IMR-90 (cell line): Measurements from ENCODE around the gene RAC2. TPM values are rescaled to one million over a fixed set of nuclear protein-coding genes. Genes with fewer than 3 reads are reported as not detected.

Experiments used
- ATAC-seq: fragments of 200-7000 bp; cut with Tn5 transposase; 2 replicates; pipeline ENCODE4 v1.9.1; 2020; ENCODE audit warnings: low read depth, mild to moderate bottlenecking, moderate library complexity
- BruUV-seq: library from RNA; stranded (reverse); fragments of 400-500 nt; replicated peaks from 2 replicates; lab custom pipeline; 2021; lab: Mats Ljungman, UMichigan
- CTCF ChIA-PET: fragments of 300-600 bp; formaldehyde crosslinking; extraction: SDS; loops from one replicate; lab custom pipeline; 2021; ENCODE audit warnings: antibody characterized with exemption; lab: Yijun Ruan, JAX
- POLR2A ChIA-PET: fragments of 300-600 bp; sonication (Branson Sonifier 250); formaldehyde crosslinking; loops from one replicate; lab custom pipeline; 2022; ENCODE audit warnings: antibody characterized with exemption; ENCODE audit not compliant: unreplicated experiment; lab: Charles Lee
- DNase-seq: peaks from one replicate; pipeline ENCODE4 v3.0.0; 2013
- H2AFZ ChIP-seq: replicated peaks from 2 replicates; pipeline ENCODE3; 2013; ENCODE audit warnings: low read length, mild to moderate bottlenecking; ENCODE audit not compliant: poor library complexity
- H2AK5ac ChIP-seq: 2 replicates; pipeline ENCODE4 v1.6.1; 2013; ENCODE audit warnings: low read depth, low read length, inconsistent platforms
- H2AK9ac ChIP-seq: replicated peaks from 2 replicates; pipeline ENCODE3; 2013; ENCODE audit warnings: mild to moderate bottlenecking, low read depth, low read length, moderate library complexity; ENCODE audit not compliant: poor library complexity
- H2BK120ac ChIP-seq: 2 replicates; pipeline ENCODE4 v1.6.1; 2013; ENCODE audit warnings: low read depth, low read length, inconsistent platforms
- H2BK15ac ChIP-seq: 3 replicates; pipeline ENCODE4 v1.6.1; 2013; ENCODE audit warnings: low read depth, low read length, inconsistent platforms
- H2BK20ac ChIP-seq: 2 replicates; pipeline ENCODE4 v1.6.1; 2013; ENCODE audit warnings: low read depth, mild to moderate bottlenecking, inconsistent platforms, low read length, moderate library complexity
- H2BK5ac ChIP-seq: 2 replicates; pipeline ENCODE4 v1.6.1; 2013; ENCODE audit warnings: mild to moderate bottlenecking, low read depth, low read length, inconsistent platforms; ENCODE audit not compliant: poor library complexity, severe bottlenecking
- H3K14ac ChIP-seq: replicated peaks from 2 replicates; pipeline ENCODE4 v1.6.1; 2013; ENCODE audit warnings: low read depth, low read length, inconsistent platforms
- H3K18ac ChIP-seq: 2 replicates; pipeline ENCODE4 v1.6.1; 2013; ENCODE audit warnings: low read depth, low read length, control low read depth
- H3K23ac ChIP-seq: 2 replicates; pipeline ENCODE4 v1.6.1; 2013; ENCODE audit warnings: low read depth, low read length, inconsistent platforms
- H3K27ac ChIP-seq: 2 replicates; pipeline ENCODE4 v1.5.1; 2013; ENCODE audit warnings: mild to moderate bottlenecking, control low read depth, low read length; ENCODE audit not compliant: insufficient read depth
- H3K27me3 ChIP-seq: 2 replicates; pipeline ENCODE4 v1.6.1; 2013; ENCODE audit warnings: low read length; ENCODE audit not compliant: control insufficient read depth, insufficient read depth
- H3K36me3 ChIP-seq: 2 replicates; pipeline ENCODE4 v1.6.1; 2013; ENCODE audit warnings: low read length, mixed read lengths; ENCODE audit not compliant: control insufficient read depth, insufficient read depth
- H3K4ac ChIP-seq: 2 replicates; pipeline ENCODE4 v1.6.1; 2013; ENCODE audit warnings: low read depth, low read length, inconsistent platforms
- H3K4me1 ChIP-seq: 2 replicates; pipeline ENCODE4 v1.6.1; 2013; ENCODE audit warnings: low read length, mixed read lengths; ENCODE audit not compliant: control insufficient read depth, insufficient read depth
- H3K4me2 ChIP-seq: 2 replicates; pipeline ENCODE4 v1.6.1; 2013; ENCODE audit warnings: low read depth, mild to moderate bottlenecking, control low read depth, low read length, moderate library complexity
- H3K4me3 ChIP-seq: 2 replicates; pipeline ENCODE4 v1.5.1; 2013; ENCODE audit warnings: low read depth, mild to moderate bottlenecking, control low read depth, low read length, moderate library complexity; ENCODE audit not compliant: insufficient read depth
- H3K56ac ChIP-seq: 2 replicates; pipeline ENCODE4 v1.6.1; 2013; ENCODE audit warnings: low read length, inconsistent platforms; ENCODE audit not compliant: insufficient read depth; ENCODE audit errors: extremely low read depth
- H3K79me1 ChIP-seq, 2 experiments: 2 replicates each; pipeline ENCODE4 v1.6.1; 2013; ENCODE audit warnings: low read length in 2 of 2, inconsistent platforms in 1 of 2, low read depth in 1 of 2
- H3K9ac ChIP-seq: 2 replicates; pipeline ENCODE4 v1.6.1; 2013; ENCODE audit warnings: low read depth, low read length, control low read depth
- H3K9me1 ChIP-seq: 2 replicates; pipeline ENCODE4 v1.6.1; 2013; ENCODE audit warnings: low read length, inconsistent platforms; ENCODE audit not compliant: insufficient read depth
- H3K9me3 ChIP-seq: 2 replicates; pipeline ENCODE4 v1.6.1; 2013; ENCODE audit warnings: low read length; ENCODE audit not compliant: control insufficient read depth, insufficient read depth
- H4K20me1 ChIP-seq: 2 replicates; pipeline ENCODE4 v1.6.1; 2013; ENCODE audit warnings: low read length, inconsistent platforms; ENCODE audit not compliant: insufficient read depth
- H4K5ac ChIP-seq: 2 replicates; pipeline ENCODE4 v1.6.1; 2013; ENCODE audit warnings: mild to moderate bottlenecking, low read depth, low read length, control low read depth
- H4K8ac ChIP-seq, 2 experiments: 2 replicates each; pipeline ENCODE4 v1.6.1; 2013; ENCODE audit warnings: low read depth in 2 of 2, low read length in 2 of 2, control low read depth in 1 of 2, inconsistent platforms in 1 of 2
- H4K91ac ChIP-seq: 2 replicates; pipeline ENCODE4 v1.6.1; 2013; ENCODE audit warnings: low read depth, low read length, inconsistent platforms; ENCODE audit not compliant: insufficient read depth
- CEBPB ChIP-seq: IDR thresholded peaks from 2 replicates; pipeline ENCODE4 v1.6.1; 2012; ENCODE audit warnings: low read depth, low read length, improper control_type of control experiment
- CHD1 ChIP-seq: IDR thresholded peaks from 2 replicates; pipeline ENCODE4 v1.6.1; 2012; ENCODE audit warnings: low read depth, low read length, improper control_type of control experiment
- ELK1 ChIP-seq: fragments of 150-350 bp; IDR thresholded peaks from 2 replicates; pipeline ENCODE4 v1.6.1; 2016; ENCODE audit warnings: low read depth, mild to moderate bottlenecking, low read length, moderate library complexity, borderline replicate concordance
- MAFK ChIP-seq: IDR thresholded peaks from 2 replicates; pipeline ENCODE4 v1.6.1; 2012; ENCODE audit warnings: low read depth, low read length, improper control_type of control experiment
- MAZ ChIP-seq: IDR thresholded peaks from 2 replicates; pipeline ENCODE4 v1.6.1; 2012; ENCODE audit warnings: low read depth, mild to moderate bottlenecking, low read length, improper control_type of control experiment, moderate library complexity, borderline replicate concordance
- MXI1 ChIP-seq: IDR thresholded peaks from 2 replicates; pipeline ENCODE4 v1.6.1; 2012; ENCODE audit warnings: low read depth, mild to moderate bottlenecking, low read length, moderate library complexity, borderline replicate concordance
- NFE2L2 ChIP-seq: fragments of 150-350 bp; IDR thresholded peaks from 2 replicates; pipeline ENCODE4 v1.6.1; 2016; ENCODE audit warnings: low read depth, mild to moderate bottlenecking, low read length
- POLR2A ChIP-seq: IDR thresholded peaks from 2 replicates; pipeline ENCODE4 v1.6.1; 2012; ENCODE audit warnings: mild to moderate bottlenecking, low read depth, low read length
- RAD21 ChIP-seq: IDR thresholded peaks from 2 replicates; pipeline ENCODE4 v1.6.1; 2012; ENCODE audit warnings: low read length, improper control_type of control experiment
- RCOR1 ChIP-seq: IDR thresholded peaks from 2 replicates; pipeline ENCODE4 v1.6.1; 2012; ENCODE audit warnings: mild to moderate bottlenecking, low read length, improper control_type of control experiment; ENCODE audit not compliant: insufficient replicate concordance
- WGBS, 2 experiments: methylation state at CpG; one replicate each; pipeline versions ENCODE4 v1.1.5 to v1.1.7; 2013; ENCODE audit warnings: missing lambda C conversion rate in 2 of 2; ENCODE audit not compliant: insufficient read length in 1 of 2; ENCODE audit errors: extremely low coverage in 2 of 2; 5-methylcytosine and 5-hydroxymethylcytosine counted together
- dilution Hi-C: fragments of 300-500 bp; cut with HindIII; formaldehyde crosslinking; loops from one replicate; pipeline ENCODE4 v1.14.3; 2018; ENCODE audit warnings: low sequenced_read_pairs; ENCODE audit not compliant: unreplicated experiment
- in situ Hi-C: fragments of 300-500 bp; cut with MboI; formaldehyde crosslinking; loops from 3 replicates; pipeline ENCODE4 v1.14.3; 2019; ENCODE audit warnings: low sequenced_read_pairs, inconsistent platforms, mixed read lengths
- intact Hi-C: fragments of 100-400 bp; cut with micrococcal nuclease; formaldehyde crosslinking; loops from 2 replicates; pipeline ENCODE4 v1.10.0; 2022
- polyA plus RNA-seq, 3 experiments: library from polyadenylated mRNA; depleted of rRNA; stranded (reverse); fragments of >200 nt; gene quantifications; 2 replicates each; pipeline ENCODE4 v1.2.3, GENCODE V29; 2012; ENCODE audit warnings: low replicate concordance in 1 of 3
- total RNA-seq: library from RNA; depleted of rRNA; stranded (reverse); fragments of >200 nt; gene quantifications from 2 replicates; pipeline ENCODE4 v1.2.3, GENCODE V29; 2012
- TF ChIP-seq, protein P1 (sequence below): conservative IDR thresholded peaks from 2 replicates; pipeline ENCODE4 v1.5.1; 2012; ENCODE audit warnings: mild to moderate bottlenecking, low read depth, low read length, improper control_type of control experiment

RAC2 gene
- total and polyA plus RNA-seq, 2 of the 4 experiments (the other 2 are of a cell fraction), result 10.0 to 72.3 TPM

DNA sequence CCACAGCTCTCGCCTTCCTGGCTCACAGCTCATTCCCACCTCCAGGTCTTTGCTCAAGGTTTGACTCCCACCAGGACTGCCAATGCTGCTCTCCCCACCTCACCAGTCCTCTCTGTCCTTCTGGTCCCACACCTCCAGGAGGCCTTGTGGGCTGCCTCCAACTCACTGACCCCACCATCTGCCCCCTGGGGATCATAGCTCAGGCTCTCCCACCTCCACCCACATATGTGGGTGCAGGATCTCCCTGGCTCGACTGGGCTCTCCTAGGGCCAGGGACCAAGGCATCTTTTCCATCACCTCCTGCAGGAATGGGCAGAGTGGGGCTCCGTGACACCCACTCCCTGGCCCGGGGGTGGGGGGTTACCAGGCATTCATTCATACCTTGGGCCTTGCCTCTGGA lies 18.0 kb downstream of the RAC2 start:
- H3K27me3 ChIP-seq, result peaks cover 1% of the 10 kb centered on the region; the same call in 1 of the 2 replicates
- peaks cover 0 to 7% of the 10 kb centered on the region in 2 experiments; a peak in 1 of 4 replicates for H3K79me1 ChIP-seq
- H3K18ac ChIP-seq, result no peak overlapping the region
- ATAC-seq, result no peak
- H4K8ac ChIP-seq, result no peak overlapping the region
- no peak overlapping the region for H2BK5ac ChIP-seq
- H3K23ac ChIP-seq, result no peak overlapping the region
- H3K9ac ChIP-seq, result no peak overlapping the region
- no TSS peak for BruUV-seq
- H4K20me1 ChIP-seq, result peaks cover 7% of the 10 kb centered on the region
- H2AK9ac ChIP-seq, result no peak overlapping the region
- no peak overlapping the region for H3K4me3 ChIP-seq
- H3K4me2 ChIP-seq, result no peak overlapping the region
- H3K9me1 ChIP-seq, result peaks cover 15% of the 10 kb centered on the region
- no peak overlapping the region for H2BK120ac ChIP-seq
- H2AFZ ChIP-seq, result no peak overlapping the region
- H4K5ac ChIP-seq, result no peak overlapping the region
- POLR2A ChIA-PET, result no interaction called here
- no peak overlapping the region for H4K91ac ChIP-seq
- in situ Hi-C loops, result no loop called here
- H3K36me3 ChIP-seq, result no peaks in the 10 kb centered on the region
- H3K9me3 ChIP-seq, result peaks cover 6% of the 10 kb centered on the region
- no peak overlapping the region for H2AK5ac ChIP-seq
- no peak overlapping the region for H3K27ac ChIP-seq
- intact Hi-C loops, result no loop called here
- H2BK20ac ChIP-seq, result no peak overlapping the region
- CTCF ChIA-PET, result no interaction called here
- H3K14ac ChIP-seq, result no peak overlapping the region
- TF ChIP-seq MXI1 (no peak), MAZ (no peak), MAFK (no peak), ELK1 (no peak), NFE2L2 (no peak), RAD21 (no peak), CEBPB (no peak), CHD1 (no peak), RCOR1 (no peak), POLR2A (no peak)
- TF ChIP-seq, protein P1, sequence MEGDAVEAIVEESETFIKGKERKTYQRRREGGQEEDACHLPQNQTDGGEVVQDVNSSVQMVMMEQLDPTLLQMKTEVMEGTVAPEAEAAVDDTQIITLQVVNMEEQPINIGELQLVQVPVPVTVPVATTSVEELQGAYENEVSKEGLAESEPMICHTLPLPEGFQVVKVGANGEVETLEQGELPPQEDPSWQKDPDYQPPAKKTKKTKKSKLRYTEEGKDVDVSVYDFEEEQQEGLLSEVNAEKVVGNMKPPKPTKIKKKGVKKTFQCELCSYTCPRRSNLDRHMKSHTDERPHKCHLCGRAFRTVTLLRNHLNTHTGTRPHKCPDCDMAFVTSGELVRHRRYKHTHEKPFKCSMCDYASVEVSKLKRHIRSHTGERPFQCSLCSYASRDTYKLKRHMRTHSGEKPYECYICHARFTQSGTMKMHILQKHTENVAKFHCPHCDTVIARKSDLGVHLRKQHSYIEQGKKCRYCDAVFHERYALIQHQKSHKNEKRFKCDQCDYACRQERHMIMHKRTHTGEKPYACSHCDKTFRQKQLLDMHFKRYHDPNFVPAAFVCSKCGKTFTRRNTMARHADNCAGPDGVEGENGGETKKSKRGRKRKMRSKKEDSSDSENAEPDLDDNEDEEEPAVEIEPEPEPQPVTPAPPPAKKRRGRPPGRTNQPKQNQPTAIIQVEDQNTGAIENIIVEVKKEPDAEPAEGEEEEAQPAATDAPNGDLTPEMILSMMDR, result no peak
- no peak overlapping the region for H3K4ac ChIP-seq
- H3K56ac ChIP-seq, result no peak overlapping the region
- H2BK15ac ChIP-seq, result no peak overlapping the region
- dilution Hi-C loops, result no loop called here
- no peak for DNase-seq
- peaks cover 22% of the 10 kb centered on the region for H3K4me1 ChIP-seq
- WGBS, 2 experiments, result no CpG with 5 or more reads among the region's 4 CpGs
